NCI-H1694 (cell line): Measurements from ENCODE around the gene KITLG.
"Not testable (repeated sequence)": the region's sequence is repeated elsewhere in the genome, so short reads cannot be mapped to it uniquely, and the experiment has no call there.

ENCODE experiments used
- DNase-seq: peaks from one replicate; lab custom pipeline; 2025; lab: John Stamatoyannopoulos, UW

Gene KITLG

DNA sequence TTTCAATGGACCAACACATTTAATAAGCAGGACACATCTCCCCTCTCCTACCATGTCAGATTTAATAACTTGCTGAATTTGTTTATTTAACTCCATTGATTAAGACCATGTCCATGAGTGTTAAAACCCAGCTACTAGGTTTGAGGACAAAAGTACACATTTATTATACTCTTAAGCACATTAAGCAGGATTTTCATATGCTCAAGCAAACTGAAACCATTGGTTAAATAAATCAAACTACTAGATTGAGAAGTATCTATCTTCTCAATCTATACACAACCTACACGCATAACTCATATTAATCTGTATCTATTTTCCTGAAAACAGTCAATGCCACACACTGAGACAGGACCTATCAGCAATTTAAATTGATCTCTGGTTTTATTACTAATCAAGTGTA, 85.2 kb downstream of the KITLG start:
- no peak for DNase-seq

DNA sequence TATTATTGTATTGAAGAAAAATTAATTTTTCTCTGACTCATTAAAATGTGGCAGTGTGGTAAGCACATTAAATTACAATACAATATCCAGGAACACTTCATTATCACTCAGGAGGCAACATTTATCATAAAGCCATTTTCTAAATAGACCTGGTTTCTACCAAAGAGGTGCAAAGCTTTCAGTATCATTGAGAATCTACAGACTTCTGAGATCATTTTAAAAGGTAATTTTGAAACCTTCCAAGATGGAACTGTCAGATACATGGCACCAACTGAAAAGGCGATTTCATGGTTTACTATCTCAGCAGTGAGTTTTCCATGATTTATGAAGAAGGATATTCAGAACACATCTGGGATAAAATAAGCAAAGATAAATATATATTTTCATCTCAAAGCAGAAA, 85.8 kb downstream of the KITLG start:
- no peak for DNase-seq

DNA sequence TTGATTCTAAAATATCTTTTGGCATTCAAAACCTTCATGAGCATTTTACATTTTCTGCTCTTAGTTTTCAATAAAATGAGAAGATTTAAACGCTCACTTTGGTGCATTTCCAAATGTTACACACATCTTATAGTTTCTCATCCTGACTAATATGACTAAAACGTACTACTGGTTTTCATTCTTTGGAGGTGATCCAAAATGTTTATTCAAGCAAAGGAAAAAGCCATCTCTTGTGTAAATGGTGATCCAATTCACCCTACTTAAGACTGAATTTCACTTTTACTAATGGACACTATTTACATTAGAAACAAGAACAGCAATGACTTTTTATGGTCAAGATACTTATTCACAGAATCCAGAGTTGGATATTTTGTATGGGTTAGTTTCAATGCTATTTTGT, 86.6 kb downstream of the KITLG start:
- DNase-seq = no peak

DNA sequence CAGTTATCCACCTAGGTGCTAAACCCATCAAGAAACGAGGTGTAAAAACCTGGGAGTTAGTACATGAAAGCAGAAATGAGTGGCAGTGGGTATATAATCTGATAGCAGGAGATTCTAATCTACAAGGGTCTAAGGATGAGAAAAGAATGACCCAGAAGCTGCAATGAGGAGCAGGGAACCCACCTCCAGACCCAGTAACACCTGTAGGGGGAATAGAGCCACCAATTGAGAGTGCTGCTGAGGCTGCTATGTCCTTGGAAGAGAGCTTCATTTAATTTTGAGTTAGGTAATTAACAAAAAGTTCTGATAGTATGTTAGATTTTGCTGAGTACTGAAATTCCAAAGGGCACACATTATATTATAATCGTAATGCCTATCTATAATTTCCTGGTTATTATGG, 89.8 kb downstream of the KITLG start:
- no peak for DNase-seq

DNA sequence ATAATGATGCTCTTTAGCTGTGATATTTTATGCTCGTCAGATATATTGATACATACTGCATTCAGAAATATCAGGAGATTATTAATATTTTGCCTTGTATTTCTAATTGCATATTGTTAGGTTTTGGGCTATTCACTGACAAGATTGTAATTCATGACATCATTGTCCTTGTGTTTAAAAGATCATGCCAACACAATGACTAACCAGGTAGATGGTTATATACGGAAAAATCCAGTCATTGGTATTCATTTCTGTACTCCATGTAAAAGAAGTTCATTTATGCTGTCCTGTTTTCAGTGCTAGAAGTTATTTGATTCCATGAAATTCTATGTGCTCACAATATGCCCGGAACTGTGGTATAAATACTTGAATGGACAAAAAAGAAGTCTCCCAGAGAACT, 107.5 kb downstream of the KITLG start:
- DNase-seq = no peak

DNA sequence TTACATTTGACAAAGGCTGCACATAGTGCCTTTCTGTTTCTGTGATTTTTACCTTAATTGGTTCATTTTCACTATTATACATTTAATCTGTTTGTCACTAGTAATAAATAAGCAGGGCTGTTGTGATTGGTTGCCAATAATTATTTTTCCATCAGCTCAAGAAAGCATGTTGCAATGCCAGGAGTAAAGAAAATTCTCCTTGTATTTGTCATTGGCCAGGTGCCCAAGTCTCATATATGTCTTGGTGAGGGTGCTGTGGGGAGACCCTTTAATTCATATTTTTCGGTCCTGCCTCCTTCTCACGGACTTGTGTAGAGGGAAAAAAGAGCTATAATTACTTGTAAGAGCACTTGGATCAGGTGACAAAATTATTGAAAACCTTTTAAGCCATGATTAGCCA, 108.0 kb downstream of the KITLG start:
- no peak for DNase-seq

DNA sequence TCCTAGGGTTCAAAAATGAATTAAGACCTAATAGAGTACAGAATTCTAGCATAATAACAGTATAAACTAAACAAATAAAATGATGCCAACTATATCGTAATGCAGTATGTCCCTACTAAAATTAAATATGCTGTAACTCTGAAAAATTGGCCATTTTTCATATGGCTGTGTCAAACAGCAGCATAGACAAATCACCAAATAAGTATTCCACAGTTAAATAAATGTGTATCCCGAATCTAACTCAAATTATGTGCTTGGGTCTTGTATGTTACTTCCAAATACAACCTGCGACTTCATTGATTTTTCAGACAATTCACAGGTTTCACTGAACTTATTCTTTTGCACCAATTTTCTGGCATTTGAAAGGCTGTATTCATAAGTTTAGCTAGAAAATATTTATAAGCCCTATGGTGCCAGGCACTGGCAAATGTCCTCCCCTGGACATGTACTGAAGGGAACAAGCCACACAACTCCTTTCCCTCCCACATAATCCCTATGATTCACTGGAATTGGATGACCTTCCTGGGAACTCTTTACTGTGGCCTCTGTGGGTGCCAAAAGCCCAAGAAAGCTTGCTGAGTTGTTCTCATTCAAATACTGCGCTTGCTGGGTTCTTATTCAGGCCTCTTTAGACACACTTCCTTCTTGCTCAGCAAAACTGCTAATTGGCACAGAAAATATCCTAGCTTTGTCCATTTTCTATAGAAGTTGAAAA, 108.8 kb downstream of the KITLG start:
- no peak for DNase-seq

DNA sequence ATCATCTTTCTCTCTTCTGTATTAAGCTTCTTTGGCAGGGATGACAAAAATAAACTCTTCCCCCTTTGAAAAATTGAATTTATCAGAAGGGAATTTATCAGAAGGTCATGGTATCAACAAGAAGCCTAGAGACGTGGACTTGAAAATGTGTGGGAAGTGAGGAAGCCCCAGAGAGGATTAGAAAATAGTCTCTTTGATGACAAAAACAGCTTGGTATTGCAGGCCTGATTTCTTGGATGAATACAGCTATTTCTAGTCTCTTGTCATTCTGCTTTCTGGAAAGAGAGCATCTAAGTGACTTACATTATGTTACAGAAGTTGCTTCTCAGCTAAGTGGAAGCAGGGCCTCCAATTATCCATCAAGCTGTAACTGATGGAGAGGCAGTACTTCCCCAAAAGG, 111.1 kb downstream of the KITLG start:
- no peak for DNase-seq

DNA sequence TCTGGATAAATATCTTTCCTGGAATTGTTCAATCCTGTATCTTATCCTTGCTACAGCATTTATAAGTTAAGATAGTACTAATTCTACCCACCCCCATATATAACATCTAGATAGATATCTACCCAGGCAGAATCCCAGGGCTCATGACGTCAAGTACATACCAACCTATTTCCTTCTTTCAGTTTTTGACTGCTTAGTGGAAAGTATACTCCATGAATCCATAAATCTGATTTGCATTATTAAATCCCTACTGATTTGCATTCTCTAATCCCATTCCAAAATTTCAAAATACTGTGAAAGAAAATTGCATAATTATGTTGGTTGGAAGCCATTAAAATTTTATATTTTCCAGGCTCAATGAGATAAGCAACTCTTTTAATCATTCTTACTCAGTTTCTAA, 111.7 kb downstream of the KITLG start:
- no peak for DNase-seq

DNA sequence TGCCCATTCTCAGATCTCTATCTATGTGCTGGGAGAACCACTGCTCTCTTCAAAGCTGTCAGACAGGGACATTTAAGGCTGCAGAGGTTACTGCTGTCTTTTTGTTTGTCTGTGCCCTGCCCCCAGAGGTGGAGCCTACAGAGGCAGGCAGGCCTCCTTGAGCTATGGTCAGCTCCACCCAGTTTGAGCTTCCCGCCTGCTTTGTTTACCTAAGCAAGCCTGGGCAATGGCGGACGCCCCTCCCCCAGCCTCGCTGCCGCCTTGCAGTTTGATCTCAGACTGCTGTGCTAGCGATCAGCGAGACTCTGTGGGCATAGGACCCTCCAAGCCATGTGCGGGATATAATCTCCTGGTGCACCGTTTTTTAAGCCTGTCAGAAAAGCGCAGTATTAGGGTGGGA, 113.6 kb downstream of the KITLG start:
- not testable (repeated sequence) for DNase-seq

DNA sequence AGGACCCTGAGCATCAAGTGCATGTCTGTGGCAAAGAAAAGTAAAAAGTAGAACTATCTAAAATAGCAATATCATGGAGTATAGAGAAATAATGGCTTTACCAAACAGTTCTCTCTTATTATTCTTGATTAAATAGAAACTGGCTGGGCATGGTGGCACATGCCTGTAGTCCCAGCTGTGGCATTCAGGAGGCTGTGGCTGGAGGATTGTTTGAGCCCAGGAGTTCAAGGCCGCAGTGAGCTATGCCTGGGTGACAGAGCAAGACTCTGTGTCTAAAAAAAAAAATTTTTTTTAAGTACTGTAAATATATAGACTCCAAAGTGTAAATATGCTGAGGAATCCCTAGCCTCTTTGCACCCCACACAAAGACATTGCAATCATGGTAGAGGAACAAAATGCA, 121.9 kb downstream of the KITLG start:
- no peak for DNase-seq

DNA sequence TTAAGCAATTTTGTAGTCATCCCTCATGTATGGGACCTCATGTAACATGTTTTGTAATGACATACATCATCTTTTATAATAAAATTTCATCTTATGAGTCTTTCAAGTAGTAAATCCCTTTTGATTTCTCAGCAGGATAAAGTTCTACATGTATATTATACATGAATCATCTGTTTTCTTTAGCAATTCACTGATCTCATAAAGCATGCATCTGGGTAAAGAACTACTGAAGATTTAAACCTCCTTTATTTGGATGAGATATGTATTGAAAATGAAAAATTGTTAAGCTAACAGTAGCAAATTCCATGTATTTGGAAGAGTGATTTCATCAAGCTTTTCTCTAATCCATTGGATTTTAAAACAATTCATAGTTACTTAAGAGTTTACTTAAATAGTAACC, 126.9 kb downstream of the KITLG start:
- DNase-seq = no peak

DNA sequence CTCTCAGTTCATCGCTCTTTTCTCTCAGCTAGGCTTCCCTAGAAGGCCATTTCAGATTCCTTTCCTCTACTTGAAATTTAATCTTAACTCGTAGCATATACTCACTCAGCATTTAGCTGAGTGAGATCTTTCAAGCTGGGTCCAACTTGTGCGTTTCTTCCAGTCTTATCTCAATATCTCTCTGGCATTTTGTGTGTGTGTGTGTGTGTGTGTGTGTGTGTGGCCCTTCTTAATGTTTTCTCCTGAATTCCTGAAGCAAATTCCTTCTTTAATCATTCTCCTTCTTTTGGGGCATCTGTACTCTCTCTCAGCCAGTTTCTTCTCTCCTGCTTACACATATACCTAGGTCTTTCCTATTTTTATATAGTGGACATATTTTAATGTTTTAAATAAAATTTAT, 129.1 kb downstream of the KITLG start:
- DNase-seq = no peak

DNA sequence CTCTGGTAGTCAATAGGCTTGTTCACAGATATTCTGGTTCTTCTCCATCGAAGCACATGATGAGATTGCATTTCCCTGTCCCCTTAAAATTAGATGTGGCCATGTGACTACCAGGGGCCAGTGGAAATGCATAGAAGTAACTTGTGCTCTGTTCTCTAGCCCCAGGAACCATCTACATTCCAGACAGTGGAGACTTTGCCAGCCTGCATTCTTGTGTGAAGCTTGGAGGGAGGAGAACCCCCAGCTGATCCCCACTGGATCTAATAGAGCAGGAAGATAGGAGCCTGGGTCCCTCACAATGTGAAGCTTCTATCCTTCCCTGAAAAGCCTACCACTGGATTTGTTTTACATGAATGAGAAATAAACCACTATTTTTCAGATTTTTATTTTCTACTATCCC, 130.1 kb downstream of the KITLG start:
- no peak for DNase-seq

DNA sequence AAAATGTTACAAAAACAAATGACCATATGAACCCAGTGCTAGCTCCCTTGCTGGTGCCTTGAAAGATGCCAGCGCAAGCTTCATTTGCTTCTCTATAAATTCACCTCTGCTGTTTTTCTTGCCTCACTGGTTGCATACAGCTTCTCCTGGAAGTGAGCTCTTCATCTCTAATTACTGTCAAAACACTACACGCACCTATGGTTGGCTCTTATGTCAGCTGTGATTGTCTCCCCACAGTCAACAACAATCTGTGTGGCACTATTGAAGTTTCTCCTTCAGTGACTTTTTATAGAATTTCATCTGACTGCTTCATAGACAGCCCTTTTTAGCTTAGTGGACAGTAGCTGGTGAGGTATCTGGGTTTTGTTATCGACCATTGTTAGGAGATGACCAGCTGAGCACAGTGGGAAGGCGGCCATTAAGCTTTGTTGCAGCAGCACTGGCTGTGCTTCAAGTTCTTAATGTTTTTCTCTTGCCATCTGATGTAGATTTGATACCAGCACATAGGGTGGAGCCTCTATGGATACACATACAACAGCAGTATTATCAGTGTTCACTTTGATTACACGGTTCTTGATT, 131.8 kb downstream of the KITLG start:
- DNase-seq = no peak

DNA sequence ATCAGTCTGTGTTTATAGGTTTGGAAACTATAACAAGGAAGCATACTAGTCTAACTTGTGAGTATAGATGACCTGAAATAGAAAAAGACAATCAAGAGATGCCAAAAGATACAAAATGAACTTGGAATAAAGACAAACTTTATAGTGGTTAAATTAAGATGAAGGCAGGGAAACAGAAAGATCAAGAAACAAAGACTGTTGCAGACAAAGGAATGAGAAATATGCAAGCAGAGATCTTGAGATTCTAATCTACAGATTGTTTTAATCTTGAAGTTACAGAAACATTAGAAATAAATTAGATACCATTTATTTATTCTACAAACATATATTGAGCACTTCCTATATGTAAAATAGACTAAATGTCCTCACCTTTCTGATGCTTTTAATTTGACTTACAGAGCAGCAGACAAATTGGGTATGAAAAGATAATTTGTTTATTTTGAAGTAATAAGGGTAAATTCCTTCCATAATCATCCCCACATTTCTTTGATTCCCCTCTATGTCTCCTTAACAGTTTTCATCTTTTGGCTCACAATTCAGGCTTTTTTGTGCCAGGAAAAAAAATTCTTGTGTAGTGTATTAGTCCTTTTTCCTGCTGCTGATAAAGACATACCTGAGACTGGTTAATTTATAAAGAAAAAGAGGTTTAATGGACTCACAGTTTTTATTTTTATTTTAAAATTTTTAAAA, 134.4 kb downstream of the KITLG start:
- DNase-seq = no peak

DNA sequence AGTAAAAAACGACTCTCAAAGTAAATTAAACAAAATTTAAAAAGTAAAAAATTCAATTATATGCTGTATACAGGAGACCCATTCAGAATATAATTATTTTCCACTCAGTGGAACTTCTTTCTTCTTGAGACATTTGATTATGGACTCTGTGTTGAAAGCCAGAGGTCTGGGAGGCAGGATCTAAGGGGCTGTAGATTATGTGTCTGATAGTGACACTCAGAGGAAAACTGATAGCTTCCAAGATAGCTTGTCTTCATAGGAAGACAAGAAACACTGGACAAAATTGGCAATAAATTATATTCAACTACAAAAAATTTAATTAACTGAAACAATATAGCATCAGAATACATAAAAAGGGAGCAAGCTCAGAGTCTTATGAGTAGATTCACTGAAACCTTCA, 135.8 kb downstream of the KITLG start:
- DNase-seq = no peak
